H9 (cell line): ENCODE results near the gene FHIT. TPM values are rescaled to one million over a fixed set of nuclear protein-coding genes. Genes with fewer than 3 reads are reported as not detected.

ENCODE experiments used
- DNase-seq: peaks from one replicate; pipeline ENCODE4 v3.0.0-alpha.2; 2017
- H2AFZ ChIP-seq: one replicate; pipeline ENCODE4 v1.6.1; 2013; ENCODE audit warnings: mild to moderate bottlenecking, low read length, control low read depth, moderate library complexity
- H2AK5ac ChIP-seq: 2 replicates; pipeline ENCODE4 v1.6.1; 2013; ENCODE audit warnings: low read length, control low read depth, mixed read lengths; ENCODE audit not compliant: insufficient read length
- H2BK120ac ChIP-seq: one replicate; pipeline ENCODE4 v1.6.1; 2013; ENCODE audit warnings: low read depth, mild to moderate bottlenecking, low read length, control low read depth, inconsistent platforms; ENCODE audit not compliant: poor library complexity, severe bottlenecking
- H2BK12ac ChIP-seq: 2 replicates; pipeline ENCODE4 v1.6.1; 2013; ENCODE audit warnings: low read length, control low read depth, mixed read lengths, low read depth; ENCODE audit not compliant: insufficient read length
- H2BK15ac ChIP-seq: 2 replicates; pipeline ENCODE4 v1.6.1; 2013; ENCODE audit warnings: low read depth, low read length, control low read depth
- H2BK20ac ChIP-seq: one replicate; pipeline ENCODE4 v1.6.1; 2013; ENCODE audit warnings: low read depth, mild to moderate bottlenecking, low read length, control low read depth, inconsistent platforms; ENCODE audit not compliant: poor library complexity, severe bottlenecking
- H2BK5ac ChIP-seq: 2 replicates; pipeline ENCODE4 v1.6.1; 2013; ENCODE audit warnings: low read length, control low read depth, mixed read lengths; ENCODE audit not compliant: insufficient read length
- H3K14ac ChIP-seq: 2 replicates; pipeline ENCODE4 v1.6.1; 2013; ENCODE audit warnings: low read length, control low read depth; ENCODE audit not compliant: insufficient read depth
- H3K18ac ChIP-seq: 2 replicates; pipeline ENCODE4 v1.6.1; 2013; ENCODE audit warnings: low read depth, mild to moderate bottlenecking, mixed read lengths, low read length, control low read depth; ENCODE audit not compliant: insufficient read length
- H3K23ac ChIP-seq: 2 replicates; pipeline ENCODE4 v1.6.1; 2013; ENCODE audit warnings: low read length, control low read depth, mixed read lengths, low read depth; ENCODE audit not compliant: insufficient read length
- H3K23me2 ChIP-seq: 2 replicates; pipeline ENCODE4 v1.6.1; 2013; ENCODE audit warnings: low read depth, mild to moderate bottlenecking, mixed read lengths, low read length, control low read depth; ENCODE audit not compliant: insufficient read length, poor library complexity, severe bottlenecking
- H3K27ac ChIP-seq: 2 replicates; pipeline ENCODE4 v1.5.1; 2013; ENCODE audit warnings: low read length, control low read depth, mixed read lengths, low read depth; ENCODE audit not compliant: insufficient read length
- H3K27me3 ChIP-seq: 2 replicates; pipeline ENCODE4 v1.6.1; 2013; ENCODE audit warnings: low read length, control low read depth, inconsistent platforms; ENCODE audit not compliant: insufficient read depth
- H3K4ac ChIP-seq: 2 replicates; pipeline ENCODE4 v1.6.1; 2013; ENCODE audit warnings: low read depth, mild to moderate bottlenecking, control low read depth, inconsistent platforms, low read length, moderate library complexity
- H3K4me1 ChIP-seq: 2 replicates; pipeline ENCODE4 v1.6.1; 2013; ENCODE audit warnings: low read length, control low read depth, inconsistent platforms; ENCODE audit not compliant: insufficient read depth
- H3K4me2 ChIP-seq: 2 replicates; pipeline ENCODE4 v1.6.1; 2013; ENCODE audit warnings: low read length, control low read depth, mixed read lengths; ENCODE audit not compliant: insufficient read length, insufficient read depth
- H3K56ac ChIP-seq: 2 replicates; pipeline ENCODE4 v1.6.1; 2013; ENCODE audit warnings: low read depth, mild to moderate bottlenecking, mixed read lengths, low read length, control low read depth; ENCODE audit not compliant: insufficient read length
- H3K79me1 ChIP-seq: 2 replicates; pipeline ENCODE4 v1.6.1; 2013; ENCODE audit warnings: low read depth, mild to moderate bottlenecking, moderate library complexity, low read length, control low read depth, inconsistent platforms; ENCODE audit not compliant: insufficient read depth, poor library complexity, severe bottlenecking
- H3K79me2 ChIP-seq: 2 replicates; pipeline ENCODE4 v1.6.1; 2013; ENCODE audit warnings: low read length, control low read depth, inconsistent platforms; ENCODE audit not compliant: insufficient read depth
- H3K9ac ChIP-seq: 2 replicates; pipeline ENCODE4 v1.6.1; 2013; ENCODE audit warnings: low read length, control low read depth, mixed read lengths; ENCODE audit not compliant: insufficient read length; ENCODE audit errors: extremely low read depth
- H3K9me3 ChIP-seq: one replicate; pipeline ENCODE4 v1.6.1; 2013; ENCODE audit warnings: low read depth, low read length, inconsistent platforms; ENCODE audit not compliant: control insufficient read depth
- H3T11ph ChIP-seq: one replicate; pipeline ENCODE4 v1.6.1; 2013; ENCODE audit warnings: mild to moderate bottlenecking, low read length, control low read depth, inconsistent platforms
- H4K20me1 ChIP-seq: one replicate; pipeline ENCODE4 v1.6.1; 2013; ENCODE audit not compliant: control insufficient read depth, insufficient read length, insufficient read depth
- H4K5ac ChIP-seq: 2 replicates; pipeline ENCODE4 v1.6.1; 2013; ENCODE audit warnings: low read depth, mild to moderate bottlenecking, mixed read lengths, low read length, control low read depth; ENCODE audit not compliant: insufficient read length
- H4K8ac ChIP-seq: replicated peaks from 2 replicates; pipeline ENCODE4 v1.6.1; 2013; ENCODE audit warnings: low read length, control low read depth, mixed read lengths, low read depth; ENCODE audit not compliant: insufficient read length
- H4K91ac ChIP-seq: 2 replicates; pipeline ENCODE4 v1.6.1; 2013; ENCODE audit warnings: low read depth, mild to moderate bottlenecking, moderate library complexity, mixed read lengths, low read length, control low read depth; ENCODE audit not compliant: insufficient read length
- H3K27ac Mint-ChIP-seq, 3 experiments: 2 replicates in 2 of 3; 3 replicates in 1 of 3; pipeline ENCODE4 v1.8.0; 2020 to 2021; ENCODE audit warnings: mixed read lengths in 3 of 3, mild to moderate bottlenecking in 1 of 3, moderate library complexity in 1 of 3
- H3K27me3 Mint-ChIP-seq: 2 replicates; pipeline ENCODE4 v1.8.0; 2021; ENCODE audit warnings: low read depth, mild to moderate bottlenecking, moderate library complexity, mixed read lengths
- H3K36me3 Mint-ChIP-seq, 3 experiments: 2 replicates in 2 of 3; 3 replicates in 1 of 3; pipeline ENCODE4 v1.8.0; 2020 to 2021; ENCODE audit warnings: low read depth in 3 of 3, mixed read lengths in 3 of 3; ENCODE audit not compliant: insufficient read depth in 1 of 3
- H3K4me1 Mint-ChIP-seq, 2 experiments: 2 replicates each; pipeline ENCODE4 v1.8.0; 2020; ENCODE audit warnings: mixed read lengths in 2 of 2
- H3K4me3 Mint-ChIP-seq, 2 experiments: 2 replicates in 1 of 2; 3 replicates in 1 of 2; pipeline ENCODE4 v1.8.0; 2020 to 2021; ENCODE audit warnings: mild to moderate bottlenecking in 2 of 2, mixed read lengths in 2 of 2, moderate library complexity in 1 of 2
- H3K9me3 Mint-ChIP-seq, 2 experiments: 2 replicates in 1 of 2; 3 replicates in 1 of 2; pipeline ENCODE4 v1.8.0; 2020; ENCODE audit warnings: mild to moderate bottlenecking in 2 of 2, mixed read lengths in 2 of 2, moderate library complexity in 1 of 2
- WGBS: extraction: QIAGEN DNeasy Blood & Tissue Kit; methylation state at CpG from one replicate; pipeline ENCODE4 v1.1.7; 2013; ENCODE audit warnings: missing lambda C conversion rate, low lambda C conversion rate, mixed read lengths; ENCODE audit not compliant: insufficient read length; ENCODE audit errors: extremely low coverage; 5-methylcytosine and 5-hydroxymethylcytosine counted together
- total RNA-seq: library from RNA; stranded (reverse); gene quantifications from 2 replicates; pipeline ENCODE4 v1.2.1, GENCODE V29; 2021
- TF ChIP-seq, protein P1 (sequence below): fragments of 200-600 bp; sonication (generic); conservative IDR thresholded peaks from 3 replicates; pipeline ENCODE4 v1.8.0; 2021; ENCODE audit warnings: antibody characterized with exemption, mild to moderate bottlenecking

The FHIT gene
- total RNA-seq, 1 experiment from 2014 or later: 3.0 TPM

DNA sequence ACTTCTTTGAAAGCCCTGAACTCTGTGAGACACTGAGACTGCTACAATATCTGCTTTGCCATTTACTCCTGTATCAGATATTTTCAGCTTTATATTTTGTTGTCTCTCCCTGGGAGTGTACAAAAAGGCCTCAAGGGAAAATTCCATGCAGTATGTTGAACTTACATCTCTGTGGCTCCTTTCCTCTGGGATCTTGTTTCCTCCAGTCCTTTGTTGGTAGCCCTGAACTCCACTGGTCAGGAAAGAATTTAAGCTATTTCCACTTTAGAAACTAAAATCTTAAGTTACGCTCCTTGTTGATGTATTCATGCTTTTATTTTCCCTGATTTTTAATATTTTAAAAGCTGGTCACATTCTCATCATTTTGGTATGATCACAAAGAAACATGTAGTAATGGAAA lies 277.9 kb downstream of the FHIT start:
- no peak overlapping the region for H2BK15ac ChIP-seq
- DNase-seq: no peak
- no peak overlapping the region for H4K8ac ChIP-seq
- H3K23ac ChIP-seq: no peak overlapping the region
- H3K27me3 Mint-ChIP-seq: no peaks in the 10 kb centered on the region; the same call in 1 of the 2 replicates
- no peaks in the 10 kb centered on the region for H3K79me2 ChIP-seq
- no peak overlapping the region for H3K9ac ChIP-seq
- no peak overlapping the region for H3K4me3 Mint-ChIP-seq
- no peak overlapping the region for H3K14ac ChIP-seq
- H3K4ac ChIP-seq: no peak overlapping the region
- no peak overlapping the region for H2BK12ac ChIP-seq
- no peak overlapping the region for H3K18ac ChIP-seq
- no peak overlapping the region for H2AK5ac ChIP-seq
- no peaks in the 10 kb centered on the region for H3K23me2 ChIP-seq
- H2BK120ac ChIP-seq: no peak overlapping the region
- no peak overlapping the region for H4K91ac ChIP-seq
- no peak overlapping the region for H3T11ph ChIP-seq
- H2AFZ ChIP-seq: no peak overlapping the region
- no peak overlapping the region for H2BK20ac ChIP-seq
- no peaks in the 10 kb centered on the region for H4K20me1 ChIP-seq
- H2BK5ac ChIP-seq: no peak overlapping the region
- no peak overlapping the region for H3K27ac Mint-ChIP-seq
- no peak overlapping the region for H3K56ac ChIP-seq
- no peaks in the 10 kb centered on the region for H3K9me3 ChIP-seq
- no CpG with 5 or more reads among the region's 1 CpG for WGBS
- no peaks in the 10 kb centered on the region for H3K27me3 ChIP-seq
- H3K4me1 ChIP-seq: no peaks in the 10 kb centered on the region
- TF ChIP-seq, protein P1, sequence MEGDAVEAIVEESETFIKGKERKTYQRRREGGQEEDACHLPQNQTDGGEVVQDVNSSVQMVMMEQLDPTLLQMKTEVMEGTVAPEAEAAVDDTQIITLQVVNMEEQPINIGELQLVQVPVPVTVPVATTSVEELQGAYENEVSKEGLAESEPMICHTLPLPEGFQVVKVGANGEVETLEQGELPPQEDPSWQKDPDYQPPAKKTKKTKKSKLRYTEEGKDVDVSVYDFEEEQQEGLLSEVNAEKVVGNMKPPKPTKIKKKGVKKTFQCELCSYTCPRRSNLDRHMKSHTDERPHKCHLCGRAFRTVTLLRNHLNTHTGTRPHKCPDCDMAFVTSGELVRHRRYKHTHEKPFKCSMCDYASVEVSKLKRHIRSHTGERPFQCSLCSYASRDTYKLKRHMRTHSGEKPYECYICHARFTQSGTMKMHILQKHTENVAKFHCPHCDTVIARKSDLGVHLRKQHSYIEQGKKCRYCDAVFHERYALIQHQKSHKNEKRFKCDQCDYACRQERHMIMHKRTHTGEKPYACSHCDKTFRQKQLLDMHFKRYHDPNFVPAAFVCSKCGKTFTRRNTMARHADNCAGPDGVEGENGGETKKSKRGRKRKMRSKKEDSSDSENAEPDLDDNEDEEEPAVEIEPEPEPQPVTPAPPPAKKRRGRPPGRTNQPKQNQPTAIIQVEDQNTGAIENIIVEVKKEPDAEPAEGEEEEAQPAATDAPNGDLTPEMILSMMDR: no peak
- H3K4me2 ChIP-seq: no peak overlapping the region
- H3K4me1 Mint-ChIP-seq: no peaks in the 10 kb centered on the region
- H3K9me3 Mint-ChIP-seq: peaks cover 11 to 14% of the 10 kb centered on the region in 2 experiments; a peak in 4 of 5 replicates
- no peak overlapping the region for H4K5ac ChIP-seq
- no peak overlapping the region for H3K27ac ChIP-seq
- no peaks in the 10 kb centered on the region for H3K79me1 ChIP-seq
- peaks cover 10 to 13% (median 12%) of the 10 kb centered on the region in 3 experiments for H3K36me3 Mint-ChIP-seq
